IPS-20b (cell line): ENCODE measurements around the gene RASA1.

Experiments
- H3K27ac ChIP-seq: one replicate; pipeline ENCODE4 v1.5.1; 2013; ENCODE audit warnings: low read length
- H3K27me3 ChIP-seq: 2 replicates; pipeline ENCODE4 v1.6.1; 2013; ENCODE audit warnings: mild to moderate bottlenecking, low read length, inconsistent platforms; ENCODE audit not compliant: insufficient read depth
- H3K36me3 ChIP-seq: 2 replicates; pipeline ENCODE4 v1.6.1; 2013; ENCODE audit warnings: low read depth, mild to moderate bottlenecking, inconsistent platforms, low read length, moderate library complexity; ENCODE audit not compliant: insufficient read depth
- H3K4me1 ChIP-seq: 2 replicates; pipeline ENCODE4 v1.6.1; 2013; ENCODE audit warnings: mild to moderate bottlenecking, control low read depth, inconsistent platforms, low read length, moderate library complexity; ENCODE audit not compliant: insufficient read depth
- H3K4me3 ChIP-seq: 2 replicates; pipeline ENCODE4 v1.5.1; 2013; ENCODE audit warnings: mild to moderate bottlenecking, low read length, inconsistent platforms
- H3K9ac ChIP-seq: 2 replicates; pipeline ENCODE4 v1.6.1; 2013; ENCODE audit warnings: low read depth, mild to moderate bottlenecking, inconsistent platforms, low read length, moderate library complexity
- H3K9me3 ChIP-seq: 2 replicates; pipeline ENCODE4 v1.6.1; 2013; ENCODE audit warnings: mild to moderate bottlenecking, low read depth, low read length, inconsistent platforms; ENCODE audit not compliant: insufficient read depth

The RASA1 gene

GRCh38 chr5:87322381-87322780 is 54.7 kb downstream of the RASA1 start:
- no peak overlapping the region for H3K4me3 ChIP-seq
- H3K9ac ChIP-seq, result no peak overlapping the region
- no peak overlapping the region for H3K27ac ChIP-seq
- H3K9me3 ChIP-seq, result peaks cover 17% of the 10 kb centered on the region
- no peaks in the 10 kb centered on the region for H3K27me3 ChIP-seq
- no peaks in the 10 kb centered on the region for H3K4me1 ChIP-seq
- peaks cover 17% of the 10 kb centered on the region; the same call in 1 of the 2 replicates for H3K36me3 ChIP-seq

GRCh38 chr5:87327998-87328397 is 60.3 kb downstream of the RASA1 start:
- H3K9ac ChIP-seq, result no peak overlapping the region
- peaks cover under 1% of the 10 kb centered on the region for H3K36me3 ChIP-seq
- no peaks in the 10 kb centered on the region for H3K27me3 ChIP-seq
- no peak overlapping the region for H3K27ac ChIP-seq
- no peaks in the 10 kb centered on the region for H3K9me3 ChIP-seq
- no peaks in the 10 kb centered on the region for H3K4me1 ChIP-seq
- no peak overlapping the region for H3K4me3 ChIP-seq

- H3K4me1 ChIP-seq, result no peaks in the 10 kb centered on the region
- H3K27me3 ChIP-seq, result no peaks in the 10 kb centered on the region
- no peaks in the 10 kb centered on the region for H3K9me3 ChIP-seq
- H3K36me3 ChIP-seq, result peaks cover 12% of the 10 kb centered on the region
- no peak overlapping the region for H3K4me3 ChIP-seq
- H3K9ac ChIP-seq, result no peak overlapping the region
- no peak overlapping the region for H3K27ac ChIP-seq
Measured at GRCh38 chr5:87329114-87329513, 61.4 kb downstream of the RASA1 start.

GRCh38 chr5:87339986-87340385 is 72.3 kb downstream of the RASA1 start:
- Histone ChIP-seq H3K9ac (no peak overlapping the region), H3K4me3 (no peak overlapping the region), H3K36me3 (peaks cover 55% of the 10 kb centered on the region), H3K27me3 (no peaks in the 10 kb centered on the region), H3K9me3 (no peaks in the 10 kb centered on the region), H3K4me1 (no peaks in the 10 kb centered on the region), H3K27ac (no peak overlapping the region)

- H3K9me3 ChIP-seq, result no peaks in the 10 kb centered on the region
- peaks cover 52% of the 10 kb centered on the region for H3K36me3 ChIP-seq
Measured at GRCh38 chr5:87340716-87341115, 73.0 kb downstream of the RASA1 start.

GRCh38 chr5:87347272-87347671 is 79.6 kb downstream of the RASA1 start:
- Histone ChIP-seq H3K9ac (no peak overlapping the region), H3K4me1 (no peaks in the 10 kb centered on the region), H3K27ac (no peak overlapping the region), H3K36me3 (peaks cover 26% of the 10 kb centered on the region), H3K4me3 (no peak overlapping the region), H3K27me3 (no peaks in the 10 kb centered on the region), H3K9me3 (no peaks in the 10 kb centered on the region)

More at GRCh38 chr5:87340716-87341115, 73.0 kb downstream of the RASA1 start:
- no peak overlapping the region for H3K4me3 ChIP-seq
- H3K27me3 ChIP-seq, result no peaks in the 10 kb centered on the region
- no peak overlapping the region for H3K9ac ChIP-seq
- no peaks in the 10 kb centered on the region for H3K4me1 ChIP-seq
- no peak overlapping the region for H3K27ac ChIP-seq

GRCh38 chr5:87347841-87348240 is 80.2 kb downstream of the RASA1 start:
- no peaks in the 10 kb centered on the region for H3K4me1 ChIP-seq
- H3K27ac ChIP-seq, result no peak overlapping the region
- H3K36me3 ChIP-seq, result peaks cover 23% of the 10 kb centered on the region
- H3K9me3 ChIP-seq, result no peaks in the 10 kb centered on the region
- no peak overlapping the region for H3K4me3 ChIP-seq
- no peaks in the 10 kb centered on the region for H3K27me3 ChIP-seq
- H3K9ac ChIP-seq, result no peak overlapping the region

GRCh38 chr5:87354496-87354895 is 86.8 kb downstream of the RASA1 start:
- Histone ChIP-seq H3K9me3 (no peaks in the 10 kb centered on the region), H3K4me1 (no peaks in the 10 kb centered on the region), H3K9ac (no peak overlapping the region), H3K4me3 (no peak overlapping the region), H3K27ac (no peak overlapping the region), H3K27me3 (no peaks in the 10 kb centered on the region), H3K36me3 (peaks cover 32% of the 10 kb centered on the region)

GRCh38 chr5:87359106-87359505 is 91.4 kb downstream of the RASA1 start:
- Histone ChIP-seq H3K36me3 (peaks cover 30% of the 10 kb centered on the region), H3K4me3 (no peak overlapping the region), H3K4me1 (peaks cover 4% of the 10 kb centered on the region; the same call in 1 of the 2 replicates), H3K27ac (no peak overlapping the region), H3K27me3 (no peaks in the 10 kb centered on the region), H3K9ac (no peak overlapping the region), H3K9me3 (no peaks in the 10 kb centered on the region)

- Histone ChIP-seq H3K4me3 (no peak overlapping the region), H3K4me1 (peaks cover 8% of the 10 kb centered on the region; the same call in 1 of the 2 replicates), H3K27me3 (no peaks in the 10 kb centered on the region), H3K27ac (no peak overlapping the region), H3K9ac (no peak overlapping the region), H3K36me3 (peaks cover 20% of the 10 kb centered on the region), H3K9me3 (no peaks in the 10 kb centered on the region)
Measured at GRCh38 chr5:87360132-87360531, 92.4 kb downstream of the RASA1 start.

GRCh38 chr5:87361031-87361445 is 93.4 kb downstream of the RASA1 start:
- Histone ChIP-seq H3K27me3 (no peaks in the 10 kb centered on the region), H3K4me3 (no peak overlapping the region), H3K27ac (no peak overlapping the region), H3K9me3 (no peaks in the 10 kb centered on the region), H3K36me3 (peaks cover 18% of the 10 kb centered on the region), H3K9ac (no peak overlapping the region), H3K4me1 (peaks cover 8% of the 10 kb centered on the region; the same call in 1 of the 2 replicates)

GRCh38 chr5:87361536-87362213 is 94.0 kb downstream of the RASA1 start:
- no peaks in the 10 kb centered on the region for H3K27me3 ChIP-seq
- H3K4me1 ChIP-seq, result peaks cover 8% of the 10 kb centered on the region; the same call in 1 of the 2 replicates
- no peaks in the 10 kb centered on the region for H3K9me3 ChIP-seq
- no peak overlapping the region for H3K9ac ChIP-seq
- no peak overlapping the region for H3K4me3 ChIP-seq
- H3K36me3 ChIP-seq, result peaks cover 25% of the 10 kb centered on the region
- H3K27ac ChIP-seq, result no peak overlapping the region
